Endothelial cell of umbilical vein (primary cell): Measurements from ENCODE around the gene RALGAPA1. TPM values are rescaled to one million over a fixed set of nuclear protein-coding genes. Genes with fewer than 3 reads are reported as not detected.

Experiments
- BruUV-seq: library from RNA; stranded (reverse); fragments of 400-500 nt; replicated peaks from 2 replicates; lab custom pipeline; 2021; lab: Mats Ljungman, UMichigan
- CTCF ChIA-PET: fragments of 300-600, 350-600 bp; sonication (Branson Sonifier 250); formaldehyde crosslinking; loops from one replicate; lab custom pipeline; 2021; ENCODE audit warnings: antibody characterized with exemption, inconsistent platforms; lab: Charles Lee
- POLR2A ChIA-PET: fragments of 300-600, 350-600 bp; sonication (Branson Sonifier 250); formaldehyde crosslinking; loops from one replicate; lab custom pipeline; 2021; ENCODE audit warnings: antibody characterized with exemption, inconsistent platforms; lab: Charles Lee
- DNase-seq: peaks from one replicate; pipeline ENCODE4 v3.0.0-alpha.2; 2011; ENCODE audit warnings: low read depth, low spot score
- FAIRE-seq: peaks from 2 replicates; lab custom pipeline; 2011; peaks lifted over from hg19 to GRCh38; lab: Jason Lieb, UNC
- H2AFZ ChIP-seq: 2 replicates; pipeline ENCODE4 v1.6.0; 2012; ENCODE audit warnings: low read depth, low read length, control low read depth, inconsistent platforms
- H3K27ac ChIP-seq: 2 replicates; pipeline ENCODE4 v1.5.1; 2011; ENCODE audit warnings: low read depth, mild to moderate bottlenecking, control low read depth, low read length, moderate library complexity; ENCODE audit not compliant: insufficient read depth
- H3K27me3 ChIP-seq, 2 experiments: 2 replicates each; pipeline versions ENCODE4 v1.6.0 to v1.6.1; 2011; ENCODE audit warnings: low read length in 2 of 2, mixed read lengths in 1 of 2; ENCODE audit not compliant: control insufficient read depth in 2 of 2, insufficient read depth in 2 of 2
- H3K36me3 ChIP-seq, 2 experiments: 2 replicates in 1 of 2; 3 replicates in 1 of 2; pipeline ENCODE4 v1.5.1; 2011; ENCODE audit warnings: low read length in 2 of 2, mild to moderate bottlenecking in 1 of 2, moderate library complexity in 1 of 2; ENCODE audit not compliant: control insufficient read depth in 2 of 2, insufficient read depth in 2 of 2; ENCODE audit errors: extremely low read depth in 1 of 2
- H3K4me1 ChIP-seq: 3 replicates; pipeline ENCODE4 v1.5.1; 2011; ENCODE audit warnings: mild to moderate bottlenecking, low read length; ENCODE audit not compliant: control insufficient read depth, insufficient read depth; ENCODE audit errors: extremely low read depth
- H3K4me2 ChIP-seq: 2 replicates; pipeline ENCODE4 v1.6.1; 2011; ENCODE audit warnings: low read length, control low read depth, mixed read lengths; ENCODE audit not compliant: insufficient read depth
- H3K4me3 ChIP-seq, 3 experiments: fragments of 200-600 bp in 1 of 3; sonication (generic), shearing (Covaris generic) in 1 of 3; replicated peaks in 1 of 3; 2 replicates each; pipeline ENCODE4 v1.5.1; 2011 to 2016; ENCODE audit warnings: control low read depth in 3 of 3, low read length in 3 of 3, mild to moderate bottlenecking in 2 of 3, inconsistent platforms in 1 of 3, low read depth in 1 of 3, moderate library complexity in 1 of 3; ENCODE audit not compliant: insufficient read depth in 1 of 3
- H3K79me2 ChIP-seq: 2 replicates; pipeline ENCODE4 v1.6.0; 2012; ENCODE audit warnings: low read length, inconsistent platforms; ENCODE audit not compliant: control insufficient read depth, insufficient read depth
- H3K9ac ChIP-seq: replicated peaks from 2 replicates; pipeline ENCODE3; 2011; ENCODE audit warnings: low read length, control low read depth; ENCODE audit not compliant: insufficient read depth; ENCODE audit errors: extremely low read depth
- H3K9me1 ChIP-seq: replicated peaks from 3 replicates; pipeline ENCODE4 v1.6.0; 2011; ENCODE audit warnings: mild to moderate bottlenecking, low read length; ENCODE audit not compliant: control insufficient read depth, insufficient read depth; ENCODE audit errors: extremely low read depth
- H3K9me3 ChIP-seq: replicated peaks from 2 replicates; pipeline ENCODE4 v1.5.1; 2012; ENCODE audit warnings: low read length, inconsistent platforms; ENCODE audit not compliant: control insufficient read depth, insufficient read depth
- H4K20me1 ChIP-seq: replicated peaks from 2 replicates; pipeline ENCODE3; 2011; ENCODE audit warnings: mild to moderate bottlenecking, low read length; ENCODE audit not compliant: control insufficient read depth, insufficient read depth; ENCODE audit errors: extremely low read depth
- EZH2 ChIP-seq: IDR thresholded peaks from 2 replicates; pipeline ENCODE4 v1.6.1; 2012; ENCODE audit warnings: borderline replicate concordance, low read depth, mild to moderate bottlenecking, moderate library complexity, low read length, inconsistent platforms; ENCODE audit not compliant: severe bottlenecking
- FOS ChIP-seq: IDR thresholded peaks from 2 replicates; pipeline ENCODE4 v1.6.1; 2011; ENCODE audit warnings: mild to moderate bottlenecking, low read length, moderate library complexity, borderline replicate concordance; ENCODE audit not compliant: insufficient read depth
- GATA2 ChIP-seq: IDR thresholded peaks from 2 replicates; pipeline ENCODE4 v1.7.0; 2011; ENCODE audit warnings: low read depth, mild to moderate bottlenecking, moderate library complexity, mixed read lengths, low read length; ENCODE audit not compliant: insufficient read length, insufficient read depth
- JUN ChIP-seq: IDR thresholded peaks from 2 replicates; pipeline ENCODE4 v1.6.1; 2011; ENCODE audit warnings: borderline replicate concordance, low read depth; ENCODE audit not compliant: insufficient read length, insufficient read depth
- MYC ChIP-seq: IDR thresholded peaks from one replicate; pipeline ENCODE4 v1.6.1; 2011; ENCODE audit warnings: mild to moderate bottlenecking, low read depth, low read length
- POLR2A ChIP-seq: IDR thresholded peaks from 2 replicates; pipeline ENCODE4 v1.6.1; 2012; ENCODE audit warnings: low read depth, mild to moderate bottlenecking, control low read depth, low read length
- POLR2AphosphoS5 ChIP-seq: IDR thresholded peaks from 2 replicates; pipeline ENCODE4 v1.6.1; 2012; ENCODE audit warnings: low read depth, mild to moderate bottlenecking, control low read depth, low read length, moderate library complexity; ENCODE audit not compliant: insufficient read depth
- dilution Hi-C: fragments of 300-500 bp; cut with MboI; formaldehyde crosslinking; loops from one replicate; pipeline ENCODE4 v1.15.0; 2019; ENCODE audit warnings: low sequenced_read_pairs; ENCODE audit not compliant: extremely low pct_ligation_motif_present
- intact Hi-C: fragments of 100-400 bp; cut with micrococcal nuclease; formaldehyde crosslinking; loops from one replicate; pipeline ENCODE4 v1.10.0; 2022
- polyA plus RNA-seq, 4 experiments: library from polyadenylated mRNA; depleted of rRNA in 3 of 4; stranded (reverse) in 3 of 4; unstranded in 1 of 4; fragments of >200 nt; gene quantifications; 2 replicates each; pipeline versions ENCODE4 v1.2.1 to v1.2.3, GENCODE V29; 2011 to 2012; ENCODE audit warnings: missing spikeins in 1 of 4
- total RNA-seq: library from RNA; stranded (reverse); gene quantifications from 2 replicates; pipeline ENCODE4 v1.2.3, GENCODE V29; 2021
- TF ChIP-seq, protein P1 (sequence below), 2 donors: IDR thresholded peaks; 1 replicate in 1 of 2; 2 replicates in 1 of 2; pipeline ENCODE4 v1.5.1; 2011; ENCODE audit warnings: low read length in 2 of 2, mild to moderate bottlenecking in 2 of 2, moderate library complexity in 2 of 2, control low read depth in 1 of 2, inconsistent platforms in 1 of 2, low read depth in 1 of 2; ENCODE audit not compliant: insufficient read depth in 1 of 2; ENCODE audit errors: extremely low read depth in 1 of 2
- TF ChIP-seq, protein P2 (sequence below): IDR thresholded peaks from 2 replicates; pipeline ENCODE4 v1.6.1; 2011; ENCODE audit not compliant: insufficient read depth, insufficient read length

RALGAPA1 gene
- total and polyA plus RNA-seq, 2 donors (not counting 3 experiments of a cell fraction or from before 2014, with no cell fraction given): 6.1 to 30.9 TPM

DNA sequence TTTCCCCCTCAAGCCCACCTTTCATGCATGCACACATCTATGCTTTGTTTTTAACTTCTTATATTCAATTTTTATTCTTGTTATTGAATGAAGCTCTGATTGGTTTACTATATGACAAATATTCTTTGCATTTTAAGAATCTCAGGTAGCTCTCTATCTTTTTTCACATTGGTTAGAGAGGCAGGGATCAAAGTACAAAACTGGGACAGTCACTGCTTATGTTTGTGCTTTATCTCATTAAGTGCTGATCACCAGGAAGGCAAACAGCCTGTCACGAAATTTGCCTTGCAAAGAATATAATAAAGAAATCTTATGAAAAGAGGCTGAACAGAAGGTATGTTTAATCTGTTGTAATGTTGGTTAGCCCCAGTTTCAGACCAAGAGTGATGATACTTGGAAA, 304.8 kb downstream of the RALGAPA1 start:
- Histone ChIP-seq H3K4me2 (no peak overlapping the region), H3K9ac (no peak overlapping the region), H3K4me3 (no peak overlapping the region), H4K20me1 (no peaks in the 10 kb centered on the region), H2AFZ (no peak overlapping the region), H3K79me2 (no peaks in the 10 kb centered on the region), H3K27ac (no peak overlapping the region), H3K27me3 (no peaks in the 10 kb centered on the region), H3K9me1 (no peaks in the 10 kb centered on the region), H3K4me1 (peaks cover 16% of the 10 kb centered on the region), H3K36me3 (no peaks in the 10 kb centered on the region), H3K9me3 (no peaks in the 10 kb centered on the region)
- no peak for FAIRE-seq
- no TSS peak for BruUV-seq
- TF ChIP-seq POLR2A (no peak), GATA2 (no peak), FOS (no peak), POLR2AphosphoS5 (no peak), EZH2 (no peak), JUN (no peak), MYC (no peak)
- TF ChIP-seq, protein P1, sequence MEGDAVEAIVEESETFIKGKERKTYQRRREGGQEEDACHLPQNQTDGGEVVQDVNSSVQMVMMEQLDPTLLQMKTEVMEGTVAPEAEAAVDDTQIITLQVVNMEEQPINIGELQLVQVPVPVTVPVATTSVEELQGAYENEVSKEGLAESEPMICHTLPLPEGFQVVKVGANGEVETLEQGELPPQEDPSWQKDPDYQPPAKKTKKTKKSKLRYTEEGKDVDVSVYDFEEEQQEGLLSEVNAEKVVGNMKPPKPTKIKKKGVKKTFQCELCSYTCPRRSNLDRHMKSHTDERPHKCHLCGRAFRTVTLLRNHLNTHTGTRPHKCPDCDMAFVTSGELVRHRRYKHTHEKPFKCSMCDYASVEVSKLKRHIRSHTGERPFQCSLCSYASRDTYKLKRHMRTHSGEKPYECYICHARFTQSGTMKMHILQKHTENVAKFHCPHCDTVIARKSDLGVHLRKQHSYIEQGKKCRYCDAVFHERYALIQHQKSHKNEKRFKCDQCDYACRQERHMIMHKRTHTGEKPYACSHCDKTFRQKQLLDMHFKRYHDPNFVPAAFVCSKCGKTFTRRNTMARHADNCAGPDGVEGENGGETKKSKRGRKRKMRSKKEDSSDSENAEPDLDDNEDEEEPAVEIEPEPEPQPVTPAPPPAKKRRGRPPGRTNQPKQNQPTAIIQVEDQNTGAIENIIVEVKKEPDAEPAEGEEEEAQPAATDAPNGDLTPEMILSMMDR (IDR thresholded peaks at IDR 0.05; ENCODE audit: extremely low read depth in 1 of 2, insufficient read depth in 1 of 2, low read depth in 1 of 2, low read length in 2 of 2): no peak
- TF ChIP-seq, protein P2, sequence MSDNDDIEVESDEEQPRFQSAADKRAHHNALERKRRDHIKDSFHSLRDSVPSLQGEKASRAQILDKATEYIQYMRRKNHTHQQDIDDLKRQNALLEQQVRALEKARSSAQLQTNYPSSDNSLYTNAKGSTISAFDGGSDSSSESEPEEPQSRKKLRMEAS: no peak
- ChIA-PET CTCF (no interaction called here), POLR2A (no interaction called here)
- intact Hi-C loops: no loop called here
- dilution Hi-C loops: no loop called here
- no peak for DNase-seq
